Esophagus muscularis mucosa (tissue), 4 donors: Measurements from ENCODE around the gene CST11. TPM values are rescaled to one million over a fixed set of nuclear protein-coding genes. Genes with fewer than 3 reads are reported as not detected.

ENCODE experiments used
- DNase-seq: peaks from one replicate; pipeline ENCODE4 v3.0.0-alpha.2; 2017; ENCODE audit errors: extremely low spot score
- H3K27ac ChIP-seq, 4 donors: fragments of 200-600 bp; sonication (generic); replicated peaks in 1 of 4; 1 replicate in 3 of 4; 2 replicates in 1 of 4; pipeline ENCODE4 v1.5.1; 2016 to 2019; ENCODE audit warnings: mild to moderate bottlenecking in 1 of 4
- H3K27me3 ChIP-seq, 4 donors: fragments of 200-600 bp; sonication (generic); one replicate each; pipeline versions ENCODE4 v1.5.1 to v1.6.0; 2016 to 2019
- H3K36me3 ChIP-seq, 4 donors: fragments of 200-600 bp; sonication (generic); one replicate each; pipeline ENCODE4 v1.5.1; 2016 to 2019
- H3K4me1 ChIP-seq, 4 donors: fragments of 200-600 bp; sonication (generic); one replicate each; pipeline ENCODE4 v1.5.1; 2016 to 2019
- H3K4me3 ChIP-seq, 4 donors: fragments of 200-600 bp; sonication (generic); 1 replicate in 2 of 4; 2 replicates in 2 of 4; pipeline ENCODE4 v1.5.1; 2016 to 2019; ENCODE audit warnings: mild to moderate bottlenecking in 4 of 4, moderate library complexity in 1 of 4
- H3K9me3 ChIP-seq, 4 donors: fragments of 200-600 bp; sonication (generic); 1 replicate in 3 of 4; 2 replicates in 1 of 4; pipeline ENCODE4 v1.5.1; 2016 to 2019
- EP300 ChIP-seq: sonication (generic); formaldehyde crosslinking; IDR thresholded peaks from one replicate; pipeline ENCODE4 v1.6.1; 2017; ENCODE audit warnings: antibody characterized with exemption
- POLR2A ChIP-seq: fragments of 450-650 bp; IDR thresholded peaks from one replicate; pipeline ENCODE4 v1.6.1; 2017; ENCODE audit warnings: antibody characterized with exemption, moderate library complexity, mild to moderate bottlenecking, low read depth
- POLR2AphosphoS5 ChIP-seq, 2 donors: sonication (generic); formaldehyde crosslinking; IDR thresholded peaks; one replicate each; pipeline ENCODE4 v1.6.1; 2017; ENCODE audit warnings: antibody characterized with exemption in 2 of 2
- WGBS: methylation state at CpG from one replicate; pipeline ENCODE4 v1.1.5; 2018; 5-methylcytosine and 5-hydroxymethylcytosine counted together
- intact Hi-C: fragments of 100-400 bp; cut with DNase I; formaldehyde crosslinking; loops from one replicate; pipeline ENCODE4 v1.15.1; 2023
- total RNA-seq, 4 donors: library from RNA; depleted of rRNA; stranded (reverse); fragments of >200 nt; gene quantifications; one replicate each; pipeline versions ENCODE4 v1.1.0 to v1.2.1, GENCODE V29; 2016
- TF ChIP-seq, protein P1 (sequence below), 3 experiments: fragments of 200-600 bp in 2 of 3; fragments of 450-650 bp in 1 of 3; sonication (generic) in 2 of 3; IDR thresholded peaks; one replicate each; pipeline ENCODE4 v1.5.1; 2017 to 2019; ENCODE audit warnings: antibody characterized with exemption in 3 of 3, mild to moderate bottlenecking in 2 of 3, moderate library complexity in 1 of 3

The CST11 gene
- total RNA-seq, 4 donors from 2014 or later = not detected

- Histone ChIP-seq H3K4me3 (no peak overlapping the region), H3K27ac (no peak overlapping the region), H3K9me3 (no peaks in the 10 kb centered on the region), H3K4me1 (no peaks in the 10 kb centered on the region), H3K36me3 (no peaks in the 10 kb centered on the region), H3K27me3 (peaks cover 0 to 3% (median 0%) of the 10 kb centered on the region in 4 donors)
- intact Hi-C loops = no loop called here
- TF ChIP-seq POLR2AphosphoS5 (IDR thresholded peaks at IDR 0.05) = no peak
- TF ChIP-seq EP300 = no peak
- no peak for DNase-seq
- 96% methylated on average over 1 of the region's 1 CpG for whole genome bisulfite sequencing
Measured at GRCh38 chr20:23450877-23451276, 1.8 kb downstream of the CST11 start.

DNA sequence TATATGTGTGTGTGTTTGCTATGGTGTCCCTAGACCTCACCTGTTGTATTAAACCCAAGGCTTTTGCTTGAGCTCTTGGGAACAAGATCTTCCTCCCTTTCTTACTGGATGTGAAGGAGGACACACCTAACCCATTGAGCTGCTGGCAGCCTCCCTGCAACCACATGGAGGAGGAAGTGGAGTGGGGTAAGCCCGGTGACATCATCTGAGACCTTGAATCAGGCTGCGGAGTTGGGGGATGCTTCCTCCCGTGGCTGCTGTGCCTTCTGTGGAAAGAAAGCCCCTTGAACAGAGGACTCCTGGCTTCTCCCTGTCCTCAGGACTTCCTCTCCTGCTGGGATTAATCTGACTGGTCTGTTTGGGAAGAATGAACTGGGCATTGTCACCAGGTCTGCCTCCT, 3.3 kb downstream of the CST11 start:
- TF ChIP-seq, protein P1, sequence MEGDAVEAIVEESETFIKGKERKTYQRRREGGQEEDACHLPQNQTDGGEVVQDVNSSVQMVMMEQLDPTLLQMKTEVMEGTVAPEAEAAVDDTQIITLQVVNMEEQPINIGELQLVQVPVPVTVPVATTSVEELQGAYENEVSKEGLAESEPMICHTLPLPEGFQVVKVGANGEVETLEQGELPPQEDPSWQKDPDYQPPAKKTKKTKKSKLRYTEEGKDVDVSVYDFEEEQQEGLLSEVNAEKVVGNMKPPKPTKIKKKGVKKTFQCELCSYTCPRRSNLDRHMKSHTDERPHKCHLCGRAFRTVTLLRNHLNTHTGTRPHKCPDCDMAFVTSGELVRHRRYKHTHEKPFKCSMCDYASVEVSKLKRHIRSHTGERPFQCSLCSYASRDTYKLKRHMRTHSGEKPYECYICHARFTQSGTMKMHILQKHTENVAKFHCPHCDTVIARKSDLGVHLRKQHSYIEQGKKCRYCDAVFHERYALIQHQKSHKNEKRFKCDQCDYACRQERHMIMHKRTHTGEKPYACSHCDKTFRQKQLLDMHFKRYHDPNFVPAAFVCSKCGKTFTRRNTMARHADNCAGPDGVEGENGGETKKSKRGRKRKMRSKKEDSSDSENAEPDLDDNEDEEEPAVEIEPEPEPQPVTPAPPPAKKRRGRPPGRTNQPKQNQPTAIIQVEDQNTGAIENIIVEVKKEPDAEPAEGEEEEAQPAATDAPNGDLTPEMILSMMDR (IDR thresholded peaks at IDR 0.05) = no peak
- TF ChIP-seq POLR2A = no peak
- TF ChIP-seq EP300 = no peak
- intact Hi-C loops = loop anchor here (10.0 kb wide), 1 partner anchor 215 kb away; no protein-coding TSS in a partner anchor

DNA sequence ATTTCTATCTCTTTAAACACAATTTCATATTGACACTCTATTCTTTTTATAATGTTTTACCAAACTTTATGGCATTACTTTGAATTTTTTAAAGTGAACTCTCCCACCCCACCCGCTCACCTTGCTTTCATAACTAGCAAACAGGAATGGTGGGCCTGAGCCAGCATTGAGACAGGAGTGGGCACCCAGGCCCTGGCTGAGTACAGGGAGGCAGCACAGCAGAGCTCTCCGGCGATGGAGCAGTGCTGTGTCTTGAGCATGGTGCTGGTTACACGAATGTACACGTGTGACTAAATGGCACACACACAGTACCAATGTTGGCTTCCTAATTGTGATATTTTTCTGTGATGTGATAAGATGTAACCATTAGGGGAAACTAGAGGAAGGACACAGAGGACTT, 4.5 kb downstream of the CST11 start:
- Histone ChIP-seq H3K9me3 (no peaks in the 10 kb centered on the region), H3K4me3 (no peak overlapping the region), H3K27me3 (no peaks in the 10 kb centered on the region), H3K36me3 (no peaks in the 10 kb centered on the region), H3K4me1 (no peaks in the 10 kb centered on the region), H3K27ac (no peak overlapping the region)
- TF ChIP-seq EP300 = no peak
- no peak for TF ChIP-seq POLR2A
- TF ChIP-seq, protein P1 (IDR thresholded peaks at IDR 0.05) = no peak
- no peak for TF ChIP-seq POLR2AphosphoS5 (IDR thresholded peaks at IDR 0.05)
- intact Hi-C loops = loop anchor here (10.0 kb wide), 1 partner anchor 217 kb away; no protein-coding TSS in a partner anchor
- WGBS = 95% methylated on average over 5 of the region's 5 CpGs
- no peak for DNase-seq

More for the DNA sequence above, 3.3 kb downstream of the CST11 start:
- H3K9me3 ChIP-seq = no peaks in the 10 kb centered on the region
- H3K27me3 ChIP-seq = no peaks in the 10 kb centered on the region
- H3K36me3 ChIP-seq = no peaks in the 10 kb centered on the region
- no peak overlapping the region for H3K4me3 ChIP-seq
- no peaks in the 10 kb centered on the region for H3K4me1 ChIP-seq
- WGBS = 53% methylated on average over 3 of the region's 3 CpGs
- no peak for DNase-seq
- H3K27ac ChIP-seq = no peak overlapping the region

DNA sequence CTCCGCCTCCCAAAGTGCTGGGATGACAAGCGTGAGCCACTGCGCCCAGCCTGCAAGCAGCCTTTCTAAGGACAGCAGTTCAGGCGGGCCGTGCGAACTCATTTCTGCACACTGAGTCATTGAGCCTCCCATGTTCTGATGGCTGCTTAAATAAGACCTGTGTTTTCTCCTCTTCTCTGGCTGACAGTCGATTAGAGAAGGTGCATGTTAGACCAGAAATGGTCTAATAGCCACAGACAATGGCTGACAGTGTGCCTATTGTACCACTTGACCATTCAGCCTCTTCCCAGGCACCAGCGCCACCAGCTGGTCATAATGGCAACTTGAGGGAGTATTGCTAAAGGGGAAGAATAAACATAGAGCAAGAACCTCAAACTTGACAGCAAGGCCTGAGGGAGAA, 6.2 kb downstream of the CST11 start:
- TF ChIP-seq EP300 = no peak
- no peak for TF ChIP-seq POLR2AphosphoS5 (IDR thresholded peaks at IDR 0.05)
- TF ChIP-seq POLR2A = no peak
- TF ChIP-seq, protein P1 (IDR thresholded peaks at IDR 0.05) = peak; percentile 20 to 38 (median 32)
- intact Hi-C loops = loop anchor here (10.0 kb wide), 1 partner anchor 218 kb away; no protein-coding TSS in a partner anchor
- Histone ChIP-seq H3K36me3 (no peaks in the 10 kb centered on the region), H3K27ac (no peak overlapping the region), H3K27me3 (no peaks in the 10 kb centered on the region), H3K4me3 (no peak overlapping the region), H3K4me1 (peaks cover 0 to 10% (median 0%) of the 10 kb centered on the region in 4 donors), H3K9me3 (no peaks in the 10 kb centered on the region)
- no peak for DNase-seq
- WGBS = 66% methylated on average over 8 of the region's 8 CpGs

GRCh38 chr20:23445596-23446217, 7.0 kb downstream of the CST11 start:
- no peak for DNase-seq
- WGBS = 85% methylated on average over 5 of the region's 7 CpGs

More at GRCh38 chr20:23445596-23446217, 7.0 kb downstream of the CST11 start:
- no peaks in the 10 kb centered on the region for H3K27me3 ChIP-seq
- no peak overlapping the region for H3K4me3 ChIP-seq
- TF ChIP-seq POLR2AphosphoS5 (IDR thresholded peaks at IDR 0.05) (no peak), POLR2A (no peak), EP300 (no peak)
- TF ChIP-seq, protein P1 (IDR thresholded peaks at IDR 0.05) = no peak
- no peak overlapping the region for H3K27ac ChIP-seq
- no peaks in the 10 kb centered on the region for H3K36me3 ChIP-seq
- no peaks in the 10 kb centered on the region for H3K9me3 ChIP-seq
- intact Hi-C loops = loop anchor here (10.0 kb wide), 1 partner anchor 219 kb away; no protein-coding TSS in a partner anchor
- H3K4me1 ChIP-seq = peaks cover 0 to 11% (median 0%) of the 10 kb centered on the region in 4 donors
